IPS-11a (cell line): ENCODE measurements around the gene MAPK1.
"Not testable (repeated sequence)": the region's sequence is repeated elsewhere in the genome, so short reads cannot be mapped to it uniquely, and the experiment has no call there.

Source experiments
- H3K4me3 ChIP-seq: one replicate; pipeline ENCODE4 v1.5.1; 2013; ENCODE audit warnings: low read depth, low read length, control low read depth

MAPK1 gene

DNA sequence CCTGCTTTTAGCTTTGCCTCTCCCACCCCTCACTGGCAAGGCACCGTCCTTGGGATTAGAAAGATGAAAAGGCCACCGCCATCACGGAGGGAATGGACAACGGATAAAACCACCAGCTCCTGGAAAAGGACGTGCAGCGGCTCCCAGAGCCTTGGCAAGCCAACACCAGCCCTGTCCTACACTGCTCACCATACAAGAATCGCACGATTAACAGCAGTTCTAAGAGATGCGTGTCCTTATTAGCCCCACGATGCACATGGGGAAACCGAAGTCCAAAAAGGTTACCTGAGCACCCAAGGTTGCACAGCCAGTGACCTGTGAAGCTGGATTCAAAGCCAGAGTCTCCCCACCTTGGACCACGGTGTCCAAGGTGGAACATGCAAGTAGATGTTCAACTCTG lies 139.2 kb downstream of the MAPK1 start:
- no peak overlapping the region for H3K4me3 ChIP-seq

DNA sequence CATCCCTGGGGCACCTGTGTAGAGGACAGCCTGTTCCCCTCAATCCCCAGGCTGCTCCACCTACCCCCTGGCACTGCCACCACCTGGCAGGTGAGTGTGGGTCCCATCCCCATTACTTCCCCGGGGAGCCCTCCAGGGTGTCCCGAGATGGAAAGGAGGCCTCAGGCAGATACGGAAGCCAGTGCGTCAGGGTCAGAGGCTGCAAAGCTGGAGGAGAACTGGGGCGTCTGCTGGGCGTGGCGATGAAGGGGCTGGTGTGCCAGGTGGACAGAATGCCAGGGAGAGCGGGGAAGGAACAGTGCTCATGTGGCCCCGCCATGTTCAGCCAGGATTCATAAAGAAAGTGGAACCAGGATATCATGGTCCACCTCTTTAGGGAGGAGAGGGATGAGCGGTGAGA lies 139.7 kb downstream of the MAPK1 start:
- no peak overlapping the region for H3K4me3 ChIP-seq

DNA sequence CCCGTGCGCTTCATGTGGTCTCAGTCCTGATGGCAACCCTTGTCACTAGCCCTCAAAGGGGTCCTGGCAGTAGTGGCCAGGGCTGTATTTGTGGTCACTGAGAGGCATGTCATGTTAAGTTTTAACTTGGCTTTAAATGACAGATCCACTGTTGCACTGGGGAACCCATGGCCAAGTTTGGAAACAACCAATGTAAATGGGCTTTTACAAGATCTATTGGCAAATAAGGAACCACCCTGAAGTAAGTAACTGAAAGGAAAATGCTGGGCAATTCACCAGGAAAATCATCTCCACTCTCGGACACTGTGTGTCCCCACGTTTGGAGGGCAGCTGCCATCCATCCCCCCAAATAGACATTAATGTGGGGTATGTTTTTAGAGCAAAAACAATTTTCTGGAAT lies 140.3 kb downstream of the MAPK1 start:
- no peak overlapping the region for H3K4me3 ChIP-seq

DNA sequence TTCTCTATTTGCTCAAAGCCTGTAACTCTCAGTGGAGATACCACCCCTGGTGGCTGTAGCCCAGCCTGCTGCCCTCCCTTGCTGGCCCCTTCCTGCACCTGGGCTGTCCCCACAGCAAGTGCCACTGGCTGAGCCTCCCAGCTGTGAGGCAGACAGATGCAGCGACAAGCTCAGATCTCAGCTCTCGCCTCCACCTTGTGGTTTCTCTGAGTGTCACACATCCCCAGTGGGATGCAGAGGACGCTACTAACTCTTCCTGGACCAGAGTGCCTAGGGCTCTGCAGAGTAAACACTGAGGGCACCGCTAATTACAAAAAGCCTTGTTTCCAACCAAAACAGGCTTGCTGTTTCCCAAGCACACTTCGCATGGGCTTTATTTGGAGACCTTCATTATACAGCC lies 140.8 kb downstream of the MAPK1 start:
- no peak overlapping the region for H3K4me3 ChIP-seq

- H3K4me3 ChIP-seq = no peak overlapping the region
Measured at GRCh38 chr22:21725956-21726649, 141.3 kb downstream of the MAPK1 start.

DNA sequence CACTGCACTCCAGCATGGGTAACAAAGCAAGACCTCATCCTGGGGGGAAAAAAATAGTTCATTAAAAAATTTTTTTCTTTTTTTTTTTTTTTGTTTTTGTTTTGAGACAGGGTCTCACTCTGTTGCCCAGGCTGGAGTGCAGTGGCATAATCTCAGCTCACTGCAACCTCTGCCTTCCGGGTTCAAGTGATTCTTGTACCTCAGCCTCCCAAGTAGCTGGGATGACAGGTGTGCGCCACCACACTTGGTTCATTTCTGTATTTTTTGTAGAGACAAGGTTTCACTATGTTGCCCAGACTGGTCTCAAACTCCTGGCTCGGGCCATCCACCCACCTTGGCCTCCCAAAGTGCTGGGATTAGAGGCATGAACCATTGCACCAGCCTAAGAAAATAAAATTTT lies 142.9 kb downstream of the MAPK1 start:
- not testable (repeated sequence) for H3K4me3 ChIP-seq

DNA sequence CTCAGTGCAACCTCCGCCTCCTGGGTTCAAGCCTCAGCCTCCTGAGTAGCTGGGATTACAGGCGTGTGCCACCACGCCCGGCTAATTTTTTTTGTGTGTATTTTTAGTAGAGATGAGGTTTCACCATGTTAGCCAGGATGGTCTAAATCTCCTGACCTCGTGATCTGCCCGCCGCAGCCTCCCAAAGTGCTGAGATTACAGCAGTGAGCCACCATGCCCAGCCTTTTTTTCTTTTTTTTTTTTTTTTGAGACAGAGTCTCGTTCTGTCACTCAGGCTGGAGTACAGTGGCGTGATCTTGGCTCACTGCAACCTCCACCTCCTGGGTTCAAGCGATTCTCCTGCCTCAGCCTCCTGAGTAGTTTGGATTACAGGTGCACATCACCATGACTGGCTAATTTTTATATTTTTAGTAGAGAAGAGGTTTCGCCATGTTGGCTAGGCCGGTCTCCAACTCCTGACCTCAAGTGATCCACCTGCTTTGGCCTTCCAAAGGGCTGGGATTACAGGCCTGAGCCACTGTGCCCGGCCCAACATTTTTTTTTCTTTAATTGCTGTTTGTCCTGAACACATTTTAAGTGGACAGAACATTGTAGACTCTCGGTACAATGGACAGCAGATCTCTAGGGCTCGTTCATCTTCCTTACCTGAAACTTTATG lies 146.1 kb downstream of the MAPK1 start:
- not testable (repeated sequence) for H3K4me3 ChIP-seq

- not testable (repeated sequence) for H3K4me3 ChIP-seq
Measured at GRCh38 chr22:21720191-21720859, 147.1 kb downstream of the MAPK1 start.

- no peak overlapping the region for H3K4me3 ChIP-seq
Measured at GRCh38 chr22:21719024-21719423, 148.4 kb downstream of the MAPK1 start.

DNA sequence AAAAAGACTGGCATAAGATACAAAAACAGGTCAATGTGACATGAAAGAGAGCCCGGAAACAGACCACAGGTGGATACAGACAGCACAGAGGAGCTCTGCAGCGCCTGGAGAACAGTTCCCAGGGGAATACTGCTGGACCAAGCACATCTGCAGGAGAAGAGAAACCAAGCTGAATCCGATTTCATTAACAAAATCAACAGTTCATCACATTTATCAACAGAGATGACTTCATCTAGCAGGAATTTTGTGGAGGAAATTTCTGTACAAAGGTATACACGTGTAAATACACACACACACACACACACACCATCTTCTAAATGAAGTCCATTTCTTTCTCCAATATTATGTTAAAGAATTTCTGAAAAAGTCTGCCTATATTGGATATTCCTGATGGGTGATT lies 148.9 kb downstream of the MAPK1 start:
- H3K4me3 ChIP-seq = no peak overlapping the region

DNA sequence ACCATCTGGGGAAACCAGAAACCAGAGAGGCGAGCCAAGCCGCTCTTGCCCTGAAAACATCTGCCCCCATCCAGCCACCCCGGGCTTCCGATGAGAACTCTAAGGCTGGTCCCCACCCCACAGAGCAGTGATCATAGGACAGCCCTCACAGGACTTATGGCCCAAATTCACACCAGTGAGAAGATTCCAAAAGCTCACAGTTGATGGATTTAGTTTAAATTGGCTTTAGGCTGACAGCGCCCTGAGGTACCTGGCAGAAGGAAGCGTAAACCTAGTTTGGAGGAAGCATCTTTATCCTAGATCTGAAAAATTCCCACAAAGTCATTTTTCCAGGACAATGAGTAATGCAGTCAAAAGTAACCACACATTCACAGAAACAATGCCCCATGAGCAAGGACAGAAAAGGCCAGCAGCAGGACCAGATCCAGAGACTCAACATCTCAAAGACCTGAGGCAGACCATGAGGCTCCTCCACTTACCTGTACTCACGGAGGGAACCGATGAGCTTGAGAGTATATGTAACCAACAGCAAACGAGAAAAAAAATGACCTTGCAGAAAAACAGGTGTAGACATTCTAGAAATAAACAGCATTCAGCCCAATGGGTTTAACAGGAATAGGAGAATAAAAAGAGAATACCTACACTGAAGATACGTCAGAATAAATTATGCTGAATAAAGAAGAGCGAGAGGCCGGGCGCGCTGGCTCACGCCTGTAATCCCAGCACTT lies 150.9 kb downstream of the MAPK1 start:
- H3K4me3 ChIP-seq = not testable (repeated sequence)

- H3K4me3 ChIP-seq = no peak overlapping the region
Measured at GRCh38 chr22:21714786-21715185, 152.7 kb downstream of the MAPK1 start.

GRCh38 chr22:21714059-21714770 lies 153.2 kb downstream of the MAPK1 start:
- H3K4me3 ChIP-seq = no peak overlapping the region

DNA sequence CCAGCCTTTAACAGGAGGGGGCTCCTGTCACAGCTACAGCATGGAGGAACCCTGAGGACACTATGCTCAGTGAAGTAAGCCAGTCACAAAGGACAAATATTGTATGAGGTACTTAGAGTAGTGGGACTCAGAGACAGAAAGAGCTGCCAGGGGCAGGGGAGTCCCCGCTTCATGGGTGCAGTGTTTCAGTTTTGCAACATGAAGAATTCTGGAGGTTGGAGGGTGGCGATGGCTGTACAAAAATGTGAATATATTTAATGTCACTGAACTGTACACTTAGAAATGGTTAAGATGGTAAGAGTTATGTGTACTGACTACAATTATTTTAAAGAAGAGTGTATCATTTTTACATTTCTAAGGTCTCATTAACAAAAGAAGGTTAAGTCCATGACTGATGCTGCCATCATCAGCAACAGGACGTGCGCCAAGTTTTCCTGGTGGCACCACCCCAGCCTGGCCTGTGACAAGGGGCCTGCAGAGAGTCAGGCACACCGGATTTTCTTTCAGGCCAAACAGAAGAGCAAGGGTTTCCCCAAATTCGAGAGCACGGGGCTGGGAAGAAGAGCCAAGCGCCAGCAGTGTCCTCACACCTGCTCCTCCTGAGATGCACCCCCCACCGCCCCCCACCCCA lies 153.9 kb downstream of the MAPK1 start:
- H3K4me3 ChIP-seq = no peak overlapping the region

DNA sequence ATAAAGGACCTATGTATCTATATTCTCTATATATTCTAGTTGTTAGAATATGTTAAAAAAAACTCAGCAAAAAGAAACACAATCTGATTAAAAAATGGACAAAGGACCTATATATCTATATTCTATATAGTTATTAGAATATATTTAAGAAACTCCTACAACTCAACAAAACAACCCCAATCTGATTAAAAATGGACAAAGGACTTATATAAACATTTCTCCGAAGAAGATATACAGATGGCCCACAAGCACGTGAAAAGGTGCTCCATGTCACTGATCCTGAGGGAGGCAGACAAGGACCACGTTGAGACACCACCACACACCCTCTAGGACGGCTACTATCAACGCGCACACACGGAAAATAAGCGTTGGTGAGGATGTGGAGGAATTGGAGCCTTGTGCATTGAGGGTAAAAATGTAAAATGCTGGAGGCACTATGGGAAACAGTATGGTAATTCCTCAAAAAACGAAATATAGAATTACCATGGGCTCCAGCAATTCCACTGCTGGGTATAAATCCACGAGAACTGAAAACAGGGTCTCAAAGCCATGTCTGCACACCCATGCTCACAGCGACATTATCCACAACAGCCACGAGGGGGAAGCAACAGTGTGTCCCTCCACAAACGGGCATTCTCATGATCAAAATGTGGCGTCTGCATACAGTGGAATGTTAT lies 154.6 kb downstream of the MAPK1 start:
- H3K4me3 ChIP-seq = no peak overlapping the region

DNA sequence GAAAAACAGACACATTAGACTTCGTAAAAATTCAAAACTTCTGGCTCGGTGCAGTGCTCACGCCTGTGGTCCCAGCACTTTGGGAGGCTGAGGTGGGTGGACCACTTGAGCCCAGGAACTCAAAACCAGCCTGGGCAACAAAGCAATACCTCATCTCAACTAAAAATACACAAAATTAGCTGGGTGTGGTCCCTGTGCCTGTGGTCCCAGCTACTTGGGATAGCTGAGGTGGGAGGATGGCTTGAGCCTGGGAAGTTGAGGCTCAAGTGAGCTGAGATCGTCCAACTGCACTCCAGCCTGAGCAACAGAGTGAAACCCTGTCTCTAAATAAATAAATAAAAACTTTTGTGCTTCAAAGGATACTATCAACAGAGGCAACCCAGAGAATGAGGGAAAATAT lies 155.6 kb downstream of the MAPK1 start:
- no peak overlapping the region for H3K4me3 ChIP-seq

GRCh38 chr22:21710156-21710555 lies 157.3 kb downstream of the MAPK1 start:
- no peak overlapping the region for H3K4me3 ChIP-seq

- H3K4me3 ChIP-seq = no peak overlapping the region
Measured at GRCh38 chr22:21709688-21710087, 157.8 kb downstream of the MAPK1 start.

- H3K4me3 ChIP-seq = no peak overlapping the region
Measured at GRCh38 chr22:21708960-21709359, 158.5 kb downstream of the MAPK1 start.

GRCh38 chr22:21707677-21708076 lies 159.8 kb downstream of the MAPK1 start:
- no peak overlapping the region for H3K4me3 ChIP-seq
